Panc1 (cell line): Measurements from ENCODE around the gene ACADL.

ENCODE experiments used
- CTCF ChIP-seq: fragments of 450-650 bp; IDR thresholded peaks from 2 replicates; pipeline ENCODE4 v1.5.1; 2017; ENCODE audit warnings: mild to moderate bottlenecking
- POLR2AphosphoS5 ChIP-seq: IDR thresholded peaks from 2 replicates; pipeline ENCODE4 v1.6.1; 2012; ENCODE audit warnings: mild to moderate bottlenecking, low read depth, low read length, moderate library complexity
- REST ChIP-seq, 2 experiments: IDR thresholded peaks; 2 replicates each; pipeline ENCODE4 v1.6.1; 2011 to 2012; ENCODE audit warnings: low read depth in 2 of 2, control low read depth in 1 of 2, low read length in 1 of 2, mild to moderate bottlenecking in 1 of 2, moderate library complexity in 1 of 2; ENCODE audit not compliant: insufficient read depth in 1 of 2

- TF ChIP-seq POLR2AphosphoS5 (no peak), CTCF (no peak), REST (IDR thresholded peaks at IDR 0.05; ENCODE audit: insufficient read depth in 1 of 2, low read depth in 2 of 2, low read length in 1 of 2) (no peak)
These were observed 34.4 kb upstream of the ACADL start for GRCh38 chr2:210259687-210260086.
